ENCODE data around the gene DGKH. TPM values are rescaled to one million over a fixed set of nuclear protein-coding genes. Genes with fewer than 3 reads are reported as not detected.

The DGKH gene
- total RNA-seq, 2 donors from 2014 or later: 21.0 to 25.4 TPM

DNA sequence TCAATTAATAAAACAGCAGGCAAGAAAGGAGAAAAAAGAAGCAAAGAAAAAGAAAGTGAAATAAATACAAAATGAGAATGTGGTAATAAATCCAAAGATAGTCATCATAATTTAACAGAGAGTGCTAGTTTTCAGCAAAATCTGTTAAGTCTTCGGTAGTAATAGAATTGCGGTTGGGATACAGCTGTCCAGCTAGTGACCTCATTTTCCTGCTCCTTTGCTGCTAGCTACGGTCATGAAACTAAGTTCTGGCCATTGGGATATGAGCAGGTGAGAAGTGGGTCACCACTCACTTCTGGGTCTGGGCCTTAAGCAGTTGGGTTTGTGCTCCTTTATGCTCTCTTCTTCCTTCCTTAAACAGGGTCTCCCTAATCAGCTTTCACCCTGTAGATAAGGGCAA lies 11.7 kb upstream of the DGKH start:
- no peak for DNase-seq (ENCODE audit: low spot score in 2 of 2)
- H3K9me3 Mint-ChIP-seq: peaks cover 0 to 11% of the 10 kb centered on the region in 2 donors
- no peak overlapping the region for H3K27ac Mint-ChIP-seq
- H3K36me3 Mint-ChIP-seq: peaks cover 3 to 4% of the 10 kb centered on the region in 2 donors
- ATAC-seq: no peak

DNA sequence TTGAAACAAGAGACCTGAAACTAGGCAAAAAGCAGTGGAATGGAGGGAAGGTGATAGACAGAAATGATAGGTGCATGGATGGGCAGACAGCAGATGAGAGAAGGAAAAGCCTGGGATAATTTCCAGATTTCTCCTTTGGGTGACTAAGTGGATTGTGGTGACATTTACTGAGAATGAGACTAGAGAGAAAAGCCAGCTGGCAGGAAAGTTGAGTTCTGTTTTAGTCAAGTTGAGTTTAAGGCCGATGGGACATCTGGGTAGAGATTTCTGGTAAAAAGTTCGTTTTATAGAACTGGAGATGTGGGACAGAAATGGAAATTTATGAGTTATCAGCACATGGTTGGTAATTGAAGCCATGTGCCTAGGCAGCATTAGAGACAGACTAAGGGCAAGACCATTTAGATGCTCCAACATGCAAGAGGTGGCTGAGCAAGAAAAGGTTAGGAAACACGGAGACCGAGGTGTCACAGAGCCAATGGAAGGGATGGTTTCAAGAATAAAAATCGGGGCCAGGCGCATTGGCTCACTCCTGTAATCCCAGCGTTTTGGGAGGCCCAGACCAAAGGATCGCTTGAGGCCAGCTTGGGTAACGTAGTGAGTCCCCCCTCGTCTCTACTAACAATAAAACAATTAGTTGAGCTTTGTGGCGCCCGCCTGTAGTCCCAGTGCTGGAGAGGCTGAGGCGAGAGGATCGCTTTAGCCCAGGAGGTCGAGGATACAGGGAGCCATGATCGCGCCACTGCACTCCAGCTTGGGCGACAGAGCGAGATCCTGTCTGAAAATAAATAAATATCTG lies 9.6 kb upstream of the DGKH start:
- H3K27ac Mint-ChIP-seq: peak overlapping the region in 1 of 2 donors; percentile 59
- ATAC-seq: no peak

DNA sequence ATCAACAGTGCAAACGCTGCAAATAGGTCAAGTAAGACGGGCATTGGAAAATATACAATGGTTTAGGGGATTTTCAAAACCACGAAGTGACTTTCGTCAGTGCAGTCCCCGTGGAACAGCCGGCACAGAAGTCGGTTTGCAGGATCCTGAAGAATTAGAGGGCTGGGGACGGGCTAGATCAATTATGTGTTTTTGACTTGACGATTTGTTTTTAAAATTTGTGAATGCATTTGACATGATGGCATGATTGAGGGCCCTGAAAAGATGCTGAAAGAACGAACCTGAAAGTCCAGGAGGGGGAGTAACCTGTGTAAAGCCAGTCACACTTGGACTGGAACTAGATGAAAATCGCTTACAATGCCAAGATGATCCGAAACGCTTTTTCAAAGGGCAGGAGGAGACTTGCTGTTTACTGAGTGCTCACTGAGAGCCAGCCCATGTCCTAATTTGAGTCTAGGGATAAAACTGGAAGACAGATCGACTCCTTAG lies 8.9 kb upstream of the DGKH start:
- DNase-seq (ENCODE audit: low spot score in 2 of 2) (no peak), ATAC-seq (peak; percentile 6 to 20)
- Mint-ChIP-seq H3K27ac (peak overlapping the region; percentile 59 to 72), H3K9me3 (peaks cover 0 to 11% of the 10 kb centered on the region in 2 donors), H3K36me3 (peaks cover 9% of the 10 kb centered on the region in 2 donors)

More for the DNA sequence above, 9.6 kb upstream of the DGKH start:
- H3K9me3 Mint-ChIP-seq: peaks cover 0 to 11% of the 10 kb centered on the region in 2 donors
- H3K36me3 Mint-ChIP-seq: peaks cover 9% of the 10 kb centered on the region in 2 donors
- no peak for DNase-seq (ENCODE audit: low spot score in 2 of 2)

DNA sequence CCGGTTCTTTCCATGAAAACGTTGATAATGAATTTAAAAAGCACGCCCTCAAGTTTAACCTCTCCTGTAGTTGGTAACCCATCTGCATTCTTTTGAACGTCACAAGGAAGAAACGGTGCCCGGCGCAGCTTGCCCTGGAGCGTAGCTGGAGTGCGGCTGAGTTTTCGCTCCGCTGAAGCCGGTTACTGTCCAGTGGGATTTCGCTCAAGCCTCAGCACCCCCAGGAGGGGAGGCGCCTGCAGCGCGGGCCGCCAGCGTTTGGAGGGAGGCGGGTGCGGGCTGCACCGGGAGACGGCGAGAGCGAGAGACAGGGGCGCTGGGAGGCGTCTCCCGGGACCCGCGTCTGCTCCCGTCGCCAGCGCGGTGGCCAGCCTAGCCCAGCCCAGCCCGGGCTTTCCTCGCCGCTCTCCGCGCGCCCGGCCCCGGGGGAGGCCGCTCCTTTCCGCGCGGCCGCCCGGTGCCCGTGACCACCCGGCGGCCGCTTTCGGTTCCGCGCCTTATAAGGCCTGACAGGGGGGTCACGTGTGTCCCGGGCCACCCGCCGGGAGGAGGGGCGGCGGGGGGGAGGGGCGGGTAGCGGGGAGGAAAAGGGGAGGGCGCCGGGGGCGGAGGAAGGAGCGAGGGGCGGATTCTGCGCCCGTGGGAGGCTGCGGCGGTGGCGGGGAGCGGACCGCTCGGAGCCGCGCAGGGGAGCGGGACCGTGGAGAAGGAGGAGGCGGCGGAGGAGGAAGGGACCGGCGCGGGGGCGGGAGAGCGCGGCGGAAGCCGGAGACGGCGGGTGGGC lies 8.3 kb upstream of the DGKH start:
- H3K36me3 Mint-ChIP-seq: peaks cover 9% of the 10 kb centered on the region in 2 donors
- peaks cover 0 to 11% of the 10 kb centered on the region in 2 donors for H3K9me3 Mint-ChIP-seq
- H3K27ac Mint-ChIP-seq: peak overlapping the region; percentile 59 to 72
- DNase-seq (ENCODE audit: low spot score in 2 of 2) (peak; percentile 77 to 85), ATAC-seq (peak; percentile 82 to 85)

DNA sequence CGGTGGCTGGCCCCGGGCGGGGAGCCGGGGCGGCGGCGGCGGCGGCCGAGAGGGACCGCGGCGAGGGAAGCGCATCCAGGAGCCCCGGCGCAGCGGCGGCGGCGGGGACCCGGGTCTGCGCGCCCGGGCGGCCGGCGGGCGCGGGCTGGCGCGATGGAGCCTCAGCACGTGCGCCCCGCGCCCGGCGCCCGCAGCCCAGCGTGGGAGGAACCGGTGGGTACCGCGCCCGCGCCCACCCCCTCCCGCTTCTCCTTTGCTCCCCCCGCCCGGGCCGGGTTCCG lies 7.8 kb upstream of the DGKH start:
- peaks cover 0 to 7% of the 10 kb centered on the region in 2 donors for H3K9me3 Mint-ChIP-seq
- H3K36me3 Mint-ChIP-seq: peaks cover 9% of the 10 kb centered on the region in 2 donors
- ATAC-seq (no peak), DNase-seq (ENCODE audit: low spot score in 2 of 2) (no peak)
- H3K27ac Mint-ChIP-seq: peak overlapping the region in 1 of 2 donors; percentile 66

DNA sequence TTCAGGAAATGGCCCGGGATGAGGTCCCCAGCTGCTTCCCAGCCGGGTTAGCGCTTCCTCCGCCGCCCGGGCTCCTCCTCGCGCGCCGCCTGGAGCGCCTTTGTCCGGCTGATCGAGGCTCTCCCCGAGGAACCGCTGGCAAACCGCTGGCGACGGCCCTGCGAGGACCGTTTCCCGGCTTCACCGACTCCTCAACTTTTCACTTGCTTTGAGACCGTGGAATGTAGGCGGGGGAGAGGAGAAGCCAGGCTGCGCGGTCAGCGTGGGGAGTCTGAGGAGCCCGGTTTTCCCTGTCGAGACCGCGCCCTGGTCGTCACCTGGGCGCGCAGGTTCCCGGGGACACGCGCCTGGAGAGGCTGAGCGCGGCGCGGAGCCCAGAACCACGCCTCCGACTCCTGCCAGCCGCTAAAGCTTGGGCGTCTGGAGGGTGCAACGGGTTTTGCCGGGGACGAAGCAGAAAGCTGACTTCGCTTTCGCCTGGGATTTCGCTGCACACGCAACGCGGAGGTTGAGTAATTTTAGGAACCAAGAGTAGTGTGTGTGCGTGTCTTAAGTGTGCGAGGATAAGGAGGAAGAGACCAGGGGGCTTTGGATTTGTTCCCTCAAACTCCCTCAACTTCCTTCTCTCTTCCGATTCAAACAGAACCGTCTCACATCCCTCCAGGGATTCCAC lies 7.3 kb upstream of the DGKH start:
- peak; percentile 38 to 46 for ATAC-seq
- Mint-ChIP-seq H3K36me3 (peaks cover 9% of the 10 kb centered on the region in 2 donors), H3K27ac (peak overlapping the region; percentile 60 to 66), H3K9me3 (peaks cover 0 to 2% of the 10 kb centered on the region in 2 donors)
- peak; percentile 54 to 61 for DNase-seq (ENCODE audit: low spot score in 2 of 2)

DNA sequence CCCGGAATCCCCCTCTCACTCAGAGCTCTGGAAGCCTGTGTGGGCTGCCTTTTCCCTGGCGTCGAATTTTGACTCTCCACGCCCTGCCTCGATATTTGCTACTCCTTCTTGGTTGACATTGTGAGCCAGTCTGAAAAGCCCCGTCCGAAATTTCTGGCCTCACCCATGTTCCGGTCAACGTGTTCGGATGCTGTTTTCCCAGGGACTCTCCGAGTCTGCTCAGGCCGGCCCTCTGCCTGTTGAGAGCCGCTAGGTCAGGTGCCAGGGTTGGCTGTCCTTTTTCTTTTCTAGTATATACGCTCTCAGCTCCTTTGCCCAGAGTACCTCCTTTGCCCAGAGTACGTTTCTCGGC lies 6.8 kb upstream of the DGKH start:
- Mint-ChIP-seq H3K36me3 (peaks cover 9% of the 10 kb centered on the region in 2 donors), H3K27ac (peak overlapping the region; percentile 60 to 66), H3K9me3 (no peaks in the 10 kb centered on the region)
- ATAC-seq (no peak), DNase-seq (ENCODE audit: low spot score in 2 of 2) (no peak)

DNA sequence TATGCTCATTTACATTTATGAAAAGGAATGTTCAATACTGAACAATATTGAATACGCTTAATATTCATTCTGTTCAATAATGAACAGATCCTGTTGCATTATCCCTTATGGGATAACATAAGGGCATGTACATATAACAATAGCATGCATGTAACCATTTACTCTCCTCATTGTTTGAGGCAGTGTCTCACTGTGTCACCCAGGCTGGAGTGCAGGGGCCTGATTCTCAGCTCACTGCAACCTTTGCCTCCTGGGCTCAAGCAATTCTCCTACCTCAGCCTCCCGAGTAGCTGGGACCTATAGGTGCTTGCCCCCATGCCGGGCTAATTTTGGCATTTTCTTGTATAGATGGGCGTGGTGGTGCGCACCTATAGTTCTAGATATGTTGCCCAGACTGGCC lies 4.8 kb upstream of the DGKH start:
- no peak overlapping the region for H3K27ac Mint-ChIP-seq
- ATAC-seq (no peak), DNase-seq (ENCODE audit: low spot score in 2 of 2) (no peak)
- no peaks in the 10 kb centered on the region for H3K9me3 Mint-ChIP-seq
- peaks cover 18 to 19% of the 10 kb centered on the region in 2 donors for H3K36me3 Mint-ChIP-seq

DNA sequence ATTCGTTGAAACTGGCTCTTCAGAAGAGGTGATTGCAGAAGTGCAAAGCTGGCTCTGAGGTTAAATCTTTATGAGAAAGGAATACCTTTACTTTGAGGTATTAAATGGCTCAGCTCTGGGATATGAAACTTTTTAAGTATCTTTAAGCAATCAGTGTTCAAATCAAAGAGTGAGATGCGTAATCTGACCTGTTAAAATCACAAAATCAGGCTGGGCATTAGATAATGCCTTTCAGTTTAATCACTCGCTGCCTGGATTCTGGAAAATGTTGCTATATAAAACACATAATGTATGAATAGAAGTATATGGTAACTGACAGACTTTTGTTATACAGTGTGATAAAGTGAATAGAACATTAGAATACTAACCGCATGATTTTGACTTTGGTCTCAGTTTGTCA lies 2.0 kb upstream of the DGKH start:
- Mint-ChIP-seq H3K9me3 (no peaks in the 10 kb centered on the region), H3K27ac (no peak overlapping the region), H3K36me3 (peaks cover 21 to 26% of the 10 kb centered on the region in 2 donors)
- DNase-seq (ENCODE audit: low spot score in 2 of 2) (no peak), ATAC-seq (no peak)

DNA sequence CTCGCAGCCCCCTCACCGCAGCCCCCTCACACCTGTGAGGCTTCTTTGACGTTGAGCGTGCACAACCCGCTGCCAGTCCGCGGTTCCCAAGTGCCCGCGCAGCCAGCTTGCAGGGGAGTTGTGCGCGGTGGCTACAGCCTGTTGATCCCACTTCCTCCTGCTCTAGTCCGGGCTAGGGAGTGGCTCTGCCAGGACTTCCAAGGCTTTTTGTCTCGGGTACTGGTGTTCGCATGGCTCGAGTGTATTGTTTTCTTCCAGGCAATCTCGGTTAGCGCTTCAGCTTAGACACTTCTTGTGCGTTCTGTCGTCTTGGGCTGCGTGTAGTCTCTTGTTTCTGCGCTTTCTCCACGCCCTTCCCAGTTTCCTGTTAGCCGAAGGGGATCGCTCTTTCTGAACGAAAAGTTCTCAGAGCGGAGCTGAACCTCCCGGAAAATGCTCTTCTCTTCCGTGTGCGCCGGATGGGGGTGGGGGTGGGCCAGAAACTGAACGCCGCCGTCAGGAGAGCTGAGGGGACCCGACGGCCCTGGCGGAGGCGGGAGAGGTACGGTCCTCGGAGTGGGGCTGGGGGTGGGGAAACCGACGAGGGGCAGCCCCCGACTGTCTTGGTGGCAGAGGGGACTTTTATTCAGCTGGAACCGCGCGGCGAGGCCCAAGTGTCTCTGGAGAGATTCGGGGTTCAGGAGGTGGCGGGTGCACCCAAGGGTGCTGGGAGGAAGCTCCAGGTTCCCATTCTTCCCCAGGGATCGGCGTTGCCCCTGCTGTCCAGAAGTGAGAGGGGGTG lies 697 bp upstream of the DGKH start:
- H3K36me3 Mint-ChIP-seq: peaks cover 14 to 19% of the 10 kb centered on the region in 2 donors
- peak; percentile 43 to 46 for ATAC-seq
- H3K9me3 Mint-ChIP-seq: no peaks in the 10 kb centered on the region
- DNase-seq (ENCODE audit: low spot score in 2 of 2): peak; percentile 31 to 60
- H3K27ac Mint-ChIP-seq: peak overlapping the region; percentile 14 to 82

DNA sequence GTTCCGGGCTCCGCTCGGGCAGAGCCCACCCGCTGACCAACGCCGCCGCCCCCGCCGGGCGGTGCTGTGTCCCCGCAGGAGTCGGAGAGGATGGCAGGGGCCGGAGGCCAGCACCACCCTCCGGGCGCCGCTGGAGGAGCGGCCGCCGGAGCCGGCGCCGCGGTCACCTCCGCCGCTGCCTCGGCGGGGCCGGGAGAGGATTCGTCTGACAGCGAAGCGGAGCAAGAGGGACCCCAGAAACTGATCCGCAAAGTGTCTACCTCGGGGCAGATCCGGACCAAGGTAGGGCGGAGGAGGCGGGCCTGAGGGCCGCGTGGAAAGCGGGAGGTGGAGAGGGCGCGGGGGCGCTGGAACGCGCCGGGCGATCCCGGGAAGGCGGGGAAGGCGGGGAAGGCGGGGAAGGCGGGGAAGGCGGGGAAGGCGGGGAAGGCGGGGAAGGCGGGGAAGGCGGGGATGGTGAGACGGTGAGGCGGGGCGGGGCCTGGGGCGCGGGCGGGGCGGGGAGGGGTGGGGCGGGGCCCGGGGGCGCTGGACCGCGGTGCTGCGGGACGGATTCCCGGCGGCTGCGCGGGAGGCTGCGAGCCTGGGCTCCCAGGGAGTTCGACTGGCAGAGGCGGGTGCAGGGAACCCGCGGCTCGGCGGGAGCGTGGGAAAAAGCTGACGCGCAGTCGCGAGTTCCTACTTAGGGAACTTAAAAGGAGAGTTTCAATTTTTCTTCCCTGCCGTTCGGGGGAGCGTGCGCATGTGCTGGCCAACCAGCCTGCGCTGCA lies 421 bp downstream of the DGKH start:
- ATAC-seq (peak; percentile 70 to 77), DNase-seq (ENCODE audit: low spot score in 2 of 2) (peak; percentile 60 to 69)
- Mint-ChIP-seq H3K27ac (peak overlapping the region; percentile 82 to 85), H3K36me3 (peaks cover 14 to 19% of the 10 kb centered on the region in 2 donors), H3K9me3 (no peaks in the 10 kb centered on the region)

DNA sequence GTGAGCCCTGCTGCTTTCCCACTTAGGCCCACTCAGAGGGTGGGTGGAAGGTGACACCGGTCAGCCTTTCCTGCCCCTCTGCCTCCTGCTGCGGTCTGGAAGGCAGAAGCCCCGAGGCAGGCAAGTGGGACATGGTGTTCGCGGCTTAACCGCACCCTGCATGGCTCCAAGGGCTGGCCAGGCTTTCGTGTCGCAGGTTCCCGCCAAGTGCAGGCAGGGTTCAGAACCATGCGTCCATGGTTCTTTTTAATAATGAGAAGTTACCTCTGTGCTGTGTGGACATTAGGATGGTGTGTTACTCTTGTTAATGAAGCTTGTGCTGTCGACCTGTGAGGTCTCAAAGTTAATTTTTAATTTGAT lies 986 bp downstream of the DGKH start:
- H3K36me3 Mint-ChIP-seq: peaks cover 14 to 19% of the 10 kb centered on the region in 2 donors
- H3K27ac Mint-ChIP-seq: no peak overlapping the region
- H3K9me3 Mint-ChIP-seq: no peaks in the 10 kb centered on the region
- ATAC-seq: peak in 1 of 2 donors; percentile 35
- DNase-seq (ENCODE audit: low spot score in 2 of 2): no peak

DNA sequence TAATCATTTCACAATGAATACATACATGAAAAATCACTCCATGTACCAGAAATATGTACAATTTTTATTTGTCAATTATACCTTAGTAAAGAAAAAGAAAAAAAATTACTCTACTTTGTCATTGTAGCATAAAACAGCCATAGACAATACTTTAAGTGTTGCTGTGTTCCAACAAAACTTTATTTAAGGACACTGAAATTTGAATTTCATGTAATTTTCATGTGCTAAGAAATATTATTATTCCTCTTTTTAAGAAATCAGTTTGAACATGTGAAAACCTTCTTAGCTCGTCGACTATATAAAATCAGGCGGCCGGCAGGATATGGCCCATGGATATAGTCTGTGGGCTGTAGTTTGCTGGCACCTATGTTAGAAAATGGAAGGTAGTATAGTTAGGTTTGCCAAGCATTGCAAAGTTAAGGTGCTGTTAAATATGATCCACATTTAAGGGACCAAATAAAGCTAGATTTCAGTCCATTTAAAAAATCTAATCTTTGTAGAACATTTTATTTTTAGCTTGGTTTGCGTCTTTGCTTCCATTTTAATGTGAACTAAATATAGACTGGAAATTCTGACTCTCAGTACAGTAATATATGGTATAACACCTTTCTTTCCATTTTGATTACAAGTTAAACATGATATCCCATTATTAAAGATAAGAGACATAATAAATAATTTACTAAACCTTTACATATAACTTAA lies 6.5 kb downstream of the DGKH start:
- Mint-ChIP-seq H3K27ac (no peak overlapping the region), H3K9me3 (no peaks in the 10 kb centered on the region), H3K36me3 (peaks cover 12 to 30% of the 10 kb centered on the region in 2 donors)
- no peak for DNase-seq (ENCODE audit: low spot score in 2 of 2)
- peak in 1 of 2 donors; percentile 48 for ATAC-seq

DNA sequence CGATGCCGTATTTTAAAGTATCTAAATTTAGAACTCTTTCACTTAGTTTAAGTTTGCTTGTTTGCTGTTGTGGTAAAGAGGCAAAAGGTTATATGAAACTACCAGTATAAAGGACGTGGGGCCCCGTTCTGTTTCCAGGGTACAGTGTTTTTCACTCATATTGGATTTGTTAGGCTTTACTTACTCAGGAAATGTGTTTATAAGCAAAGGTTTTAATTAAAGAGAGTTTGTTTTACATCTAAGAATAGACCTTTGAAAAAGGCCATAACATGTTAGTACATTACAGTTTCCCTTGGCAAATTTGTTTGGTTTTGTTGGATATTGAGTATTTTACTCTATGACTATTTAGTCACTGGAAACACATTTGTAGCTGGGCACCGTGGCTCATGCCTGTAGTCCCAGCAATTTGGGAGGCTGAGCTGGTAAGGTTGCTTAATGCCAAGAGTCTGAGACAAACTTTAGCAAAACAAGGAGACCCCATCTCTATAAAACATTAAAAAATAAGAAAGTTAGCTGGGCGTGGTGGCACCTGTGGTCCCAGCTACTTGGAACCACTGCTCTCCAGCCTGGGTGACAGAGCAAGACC lies 7.1 kb downstream of the DGKH start:
- no peak overlapping the region for H3K27ac Mint-ChIP-seq
- peak in 1 of 2 donors; percentile 49 for ATAC-seq
- peaks cover 18 to 36% of the 10 kb centered on the region in 2 donors for H3K36me3 Mint-ChIP-seq
- no peaks in the 10 kb centered on the region for H3K9me3 Mint-ChIP-seq
- no peak for DNase-seq (ENCODE audit: low spot score in 2 of 2)

DNA sequence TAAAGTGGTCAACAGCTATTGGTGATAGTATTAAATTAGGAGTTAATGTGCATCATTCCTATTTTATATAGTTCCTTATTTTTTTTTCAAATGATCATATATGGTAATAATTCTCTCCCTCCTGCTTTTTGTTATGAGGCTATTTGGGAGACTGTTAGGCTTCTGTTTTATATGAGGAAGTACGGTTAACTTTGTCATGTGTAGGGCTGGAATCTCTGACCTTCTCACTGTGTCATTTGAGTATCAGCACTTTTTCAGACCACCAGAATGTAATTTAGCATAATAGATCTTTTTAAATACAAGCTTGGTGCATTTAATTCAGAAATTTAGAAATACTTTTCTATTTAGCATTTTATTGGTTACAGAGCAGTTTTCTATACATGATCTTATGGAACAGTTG lies 7.7 kb downstream of the DGKH start:
- DNase-seq (ENCODE audit: low spot score in 2 of 2) (no peak), ATAC-seq (no peak)
- Mint-ChIP-seq H3K36me3 (peaks cover 17 to 35% of the 10 kb centered on the region in 2 donors), H3K27ac (no peak overlapping the region), H3K9me3 (no peaks in the 10 kb centered on the region)
